Activated CD8-positive, alpha-beta memory T cell treated with anti-CD3 and anti-CD28 coated beads, Interleukin-2, amount 50 U/mL, for 4 hours (primary cell): ENCODE results near the gene PDCD1.
"Not testable (repeated sequence)": the region's sequence is repeated elsewhere in the genome, so short reads cannot be mapped to it uniquely, and the experiment has no call there.

Source experiments
- DNase-seq: peaks from one replicate; pipeline ENCODE4 v3.0.0-alpha.2; 2020

The PDCD1 gene

GRCh38 chr2:241811201-241811951, 47.3 kb downstream of the PDCD1 start:
- no peak for DNase-seq

DNA sequence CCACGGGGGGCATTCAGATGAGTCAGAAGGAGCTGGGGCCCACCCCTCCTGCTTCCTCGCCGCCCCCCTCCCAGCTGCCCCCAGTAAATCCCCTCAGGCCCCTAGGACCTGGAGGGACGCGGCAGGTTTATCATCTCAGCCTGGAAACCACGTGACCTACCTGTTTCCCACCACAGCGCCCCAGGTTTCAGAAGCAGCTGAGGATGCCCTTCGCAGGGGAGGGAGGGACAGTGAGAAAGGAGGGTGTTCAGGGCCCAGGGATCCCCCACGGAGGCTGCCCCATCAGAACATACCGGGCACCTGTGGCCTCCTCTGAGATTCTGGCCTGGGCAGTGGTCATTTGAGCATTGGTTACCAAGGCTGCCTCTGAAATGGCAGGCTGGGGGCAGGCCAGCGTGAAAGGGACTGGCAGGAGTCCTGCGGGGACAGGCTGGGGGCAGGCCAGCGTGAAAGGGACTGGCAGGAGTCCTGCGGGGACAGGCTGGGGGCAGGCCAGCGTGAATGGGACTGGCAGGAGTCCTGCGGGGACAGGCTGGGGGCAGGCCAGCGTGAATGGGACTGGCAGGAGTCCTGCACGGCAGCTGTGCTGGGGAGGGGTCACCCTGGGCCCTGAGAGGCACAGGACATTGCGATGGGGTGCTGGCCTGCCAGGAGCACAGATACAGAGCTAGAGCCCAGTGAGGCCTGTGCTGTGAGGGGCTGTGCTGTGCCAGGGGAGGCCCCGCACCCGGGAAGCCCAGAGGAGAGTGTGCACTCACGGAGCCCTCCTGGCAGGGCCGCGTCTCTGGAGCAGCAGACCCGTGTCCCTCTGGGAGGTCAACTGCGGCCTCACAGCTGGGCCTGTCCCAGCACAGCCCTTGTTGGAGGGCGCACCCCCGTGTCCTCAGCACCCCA, 48.1 kb downstream of the PDCD1 start:
- DNase-seq = no peak

DNA sequence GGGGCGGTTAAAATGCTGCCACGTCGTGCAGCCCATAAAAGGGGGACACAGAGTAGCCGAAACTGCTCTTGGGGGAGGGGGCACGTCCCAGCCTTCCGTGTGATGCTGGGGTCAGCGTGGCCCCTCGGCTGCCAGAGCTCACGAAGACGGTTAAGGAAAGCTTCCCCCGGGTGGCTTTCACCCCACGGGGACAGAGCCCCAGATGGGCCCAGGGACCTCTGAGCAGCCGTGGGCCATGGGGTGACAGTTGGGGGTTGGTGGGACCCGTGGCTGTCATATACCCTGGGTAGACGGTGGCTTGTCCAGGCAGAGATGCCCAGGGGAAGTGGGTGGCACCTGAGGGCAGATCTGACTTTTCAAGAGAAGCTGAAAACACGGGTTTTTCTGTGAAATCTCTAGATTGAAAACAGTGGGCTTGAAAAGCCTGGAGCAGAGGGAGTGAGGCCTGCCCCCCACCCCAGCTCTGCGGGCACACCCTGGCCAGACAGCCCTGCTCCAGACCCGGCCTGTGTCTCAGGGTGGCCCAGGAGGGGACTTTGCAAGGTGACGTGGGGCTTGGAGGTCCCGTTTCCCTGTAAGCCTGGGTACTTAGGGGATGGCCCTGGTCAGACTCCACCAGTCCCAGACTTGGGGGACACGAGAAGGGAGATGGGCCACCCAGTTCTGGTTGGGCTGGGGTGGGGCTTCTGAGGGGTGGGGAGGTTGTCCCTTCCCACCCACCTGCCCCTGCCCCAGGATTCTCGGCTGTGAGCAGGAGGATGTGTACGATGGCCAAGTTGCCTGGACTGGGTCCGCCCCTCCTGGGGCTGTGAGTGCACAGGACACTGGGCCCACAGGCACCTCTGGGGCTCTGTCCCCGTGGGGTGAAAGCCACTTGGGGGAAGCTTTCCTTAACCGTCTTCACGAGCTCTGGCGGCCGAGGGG, 49.0 kb downstream of the PDCD1 start:
- DNase-seq = no peak

GRCh38 chr2:241808721-241809382, 49.8 kb downstream of the PDCD1 start, which contains the start of gene NEU4:
Gene NEU4, plus strand, starts transcription at chr2:241809193. Its CDS starts 5,292 bp downstream, at chr2:241814485.
- DNase-seq = no peak

GRCh38 chr2:241808051-241808720, 50.5 kb downstream of the PDCD1 start:
- DNase-seq = no peak

DNA sequence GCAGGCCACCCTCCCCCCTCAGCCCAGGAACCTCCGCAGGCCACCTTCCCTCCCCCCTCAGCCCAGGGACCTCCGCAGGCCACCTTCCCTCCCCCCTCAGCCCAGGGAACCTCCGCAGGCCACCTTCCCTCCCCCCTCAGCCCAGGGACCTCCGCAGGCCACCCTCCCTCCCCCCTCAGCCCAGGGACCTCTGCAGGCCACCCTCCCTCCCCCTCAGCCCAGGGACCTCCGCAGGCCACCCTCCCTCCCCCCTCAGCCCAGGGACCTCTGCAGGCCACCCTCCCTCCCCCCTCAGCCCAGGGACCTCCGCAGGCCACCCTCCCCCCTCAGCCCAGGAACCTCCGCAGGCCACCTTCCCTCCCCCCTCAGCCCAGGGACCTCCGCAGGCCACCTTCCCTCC, 52.5 kb downstream of the PDCD1 start:
- DNase-seq = not testable (repeated sequence)

GRCh38 chr2:241804326-241805229, 54.1 kb downstream of the PDCD1 start:
- DNase-seq = peak; percentile 27

DNA sequence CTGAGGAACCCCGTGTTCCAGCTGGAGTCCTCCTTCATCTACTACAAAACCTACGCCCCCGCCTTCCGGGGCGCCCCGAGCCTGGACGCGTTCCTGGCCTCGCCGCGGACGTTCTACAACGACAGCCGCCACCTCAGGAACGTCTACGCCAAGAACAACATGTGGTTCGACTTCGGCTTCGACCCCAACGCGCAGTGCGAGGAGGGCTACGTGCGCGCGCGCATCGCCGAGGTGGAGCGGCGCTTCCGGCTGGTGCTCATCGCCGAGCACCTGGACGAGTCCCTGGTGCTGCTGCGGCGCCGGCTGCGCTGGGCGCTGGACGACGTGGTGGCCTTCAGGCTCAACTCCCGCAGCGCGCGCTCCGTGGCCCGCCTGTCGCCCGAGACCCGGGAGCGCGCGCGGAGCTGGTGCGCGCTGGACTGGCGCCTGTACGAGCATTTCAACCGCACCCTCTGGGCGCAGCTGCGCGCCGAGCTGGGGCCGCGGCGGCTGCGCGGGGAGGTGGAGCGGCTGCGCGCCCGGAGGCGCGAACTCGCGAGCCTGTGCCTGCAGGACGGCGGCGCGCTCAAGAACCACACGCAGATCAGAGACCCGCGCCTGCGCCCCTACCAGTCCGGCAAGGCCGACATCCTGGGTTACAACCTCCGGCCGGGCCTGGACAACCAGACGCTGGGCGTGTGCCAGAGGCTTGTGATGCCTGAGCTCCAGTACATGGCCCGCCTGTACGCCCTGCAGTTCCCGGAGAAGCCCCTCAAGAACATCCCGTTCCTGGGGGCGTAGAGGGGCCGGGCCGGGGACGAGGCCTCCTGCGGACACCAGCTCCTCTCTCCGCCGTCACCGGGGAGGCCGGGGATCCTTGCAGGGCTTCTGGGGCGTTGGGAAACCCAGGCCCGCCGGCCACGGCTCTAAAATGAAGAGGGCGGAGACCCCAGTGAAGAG, 55.0 kb downstream of the PDCD1 start:
- peak; percentile 48 for DNase-seq

- DNase-seq = no peak
Observed at GRCh38 chr2:241802421-241803318, 56.0 kb downstream of the PDCD1 start.

GRCh38 chr2:241801611-241802420, 56.9 kb downstream of the PDCD1 start:
- peak; percentile 13 for DNase-seq

DNA sequence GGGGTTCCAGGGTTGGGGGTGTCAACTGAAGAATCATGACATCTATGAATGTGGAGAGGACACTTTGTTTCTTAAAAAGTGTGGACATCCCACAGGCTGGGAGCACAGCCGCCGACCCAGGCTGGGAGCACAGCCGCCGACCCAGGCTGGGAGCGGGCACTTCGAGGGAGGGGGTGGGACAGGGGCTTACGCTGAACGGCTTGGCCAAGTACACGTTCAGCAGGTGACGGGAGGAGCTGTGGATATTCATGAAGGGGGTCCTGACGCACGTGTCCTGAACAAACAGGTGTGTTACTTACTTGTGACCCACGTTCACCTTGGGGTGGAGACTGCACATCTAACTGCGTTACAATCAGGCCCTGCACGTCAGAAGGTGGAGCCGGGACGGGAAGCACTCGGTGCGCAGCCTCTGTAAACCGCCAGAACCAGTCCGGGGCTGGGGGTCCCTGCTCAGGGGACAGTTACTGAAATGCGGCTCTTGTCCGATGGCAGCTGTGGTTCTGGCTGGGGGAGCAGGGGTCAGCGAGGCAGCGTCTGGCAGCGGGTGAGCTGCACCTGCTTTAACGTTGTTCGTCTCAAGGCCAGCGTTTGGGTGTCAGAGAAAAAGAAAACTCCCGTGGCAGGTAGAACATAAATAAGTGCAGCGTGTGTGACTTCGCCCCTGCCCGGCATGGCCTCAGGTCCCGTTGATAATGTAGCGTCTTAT, 58.3 kb downstream of the PDCD1 start:
- not testable (repeated sequence) for DNase-seq
